ENCODE measurements around the gene MRPS11.
"Not testable (repeated sequence)": the region's sequence is repeated elsewhere in the genome, so short reads cannot be mapped to it uniquely, and the experiment has no call there.

DNA sequence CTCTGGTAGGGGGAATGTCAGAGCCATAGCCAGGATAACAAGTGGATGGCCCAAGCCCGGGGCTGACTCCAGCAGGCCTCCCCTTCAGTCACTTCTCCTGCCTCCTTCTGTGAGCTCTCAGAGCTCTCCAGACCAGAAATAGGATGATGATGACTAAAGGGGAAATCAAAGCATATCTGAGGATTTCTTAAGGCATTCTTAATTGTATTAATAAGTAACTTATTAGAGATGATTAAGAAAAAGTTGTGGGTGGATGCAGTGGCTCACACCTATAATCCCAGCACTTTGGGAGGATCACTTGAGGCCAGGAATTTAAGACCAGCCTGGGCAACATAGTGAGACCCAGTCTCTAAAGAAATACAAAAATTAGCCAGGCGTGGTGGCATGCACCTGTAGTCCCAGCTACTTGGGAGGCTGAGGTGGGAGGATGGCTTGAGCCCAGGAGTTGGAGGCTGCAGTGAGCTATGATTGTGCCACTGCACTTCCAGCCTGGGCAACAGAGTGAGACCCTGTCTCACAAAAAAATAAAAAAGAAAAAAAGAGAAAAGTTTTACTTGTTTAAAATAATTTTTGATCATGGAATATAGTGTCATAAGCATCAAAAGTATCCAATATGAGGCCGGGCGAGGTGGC is 6.3 kb downstream of the MRPS11 start:
- TF ChIP-seq CTCF (IDR thresholded peaks at IDR 0.05; ENCODE audit: borderline replicate concordance, extremely low read depth, low read length, poor library complexity, severe bottlenecking); EZH2 (IDR thresholded peaks at IDR 0.05; ENCODE audit: borderline replicate concordance, low read depth, low read length, severe bottlenecking): not testable (repeated sequence)

All from DND-41 (cell line).